Muscle layer of colon (tissue), 2 donors: ENCODE results near the gene INHA.
A peak's percentile ranks its signal among the peaks of the same experiment; 100 is the strongest.

Experiments used
- H3K27ac ChIP-seq: one replicate; pipeline ENCODE4 v1.7.0; 2013; ENCODE audit warnings: low read depth, mild to moderate bottlenecking, low read length, moderate library complexity
- H3K27me3 ChIP-seq, 2 donors: one replicate each; pipeline ENCODE4 v1.7.0; 2013; ENCODE audit warnings: low read length in 2 of 2, mild to moderate bottlenecking in 2 of 2; ENCODE audit not compliant: insufficient read depth in 2 of 2, control insufficient read depth in 1 of 2
- H3K36me3 ChIP-seq: one replicate; pipeline ENCODE4 v1.7.0; 2013; ENCODE audit warnings: mild to moderate bottlenecking, low read length; ENCODE audit not compliant: insufficient read depth
- H3K4me1 ChIP-seq: one replicate; pipeline ENCODE4 v1.7.0; 2013; ENCODE audit warnings: mild to moderate bottlenecking, low read length; ENCODE audit not compliant: insufficient read depth
- H3K4me3 ChIP-seq, 2 donors: one replicate each; pipeline ENCODE4 v1.7.0; 2013; ENCODE audit warnings: low read length in 2 of 2, low read depth in 1 of 2, mild to moderate bottlenecking in 1 of 2, moderate library complexity in 1 of 2
- H3K9ac ChIP-seq: one replicate; pipeline ENCODE4 v1.7.0; 2013; ENCODE audit warnings: low read length
- H3K9me3 ChIP-seq: one replicate; pipeline ENCODE4 v1.7.0; 2013; ENCODE audit warnings: mild to moderate bottlenecking, low read length
- donor health status: abdominal sarcoma.
- donor health status: Adenocarcinoma of cecum.

INHA gene

DNA sequence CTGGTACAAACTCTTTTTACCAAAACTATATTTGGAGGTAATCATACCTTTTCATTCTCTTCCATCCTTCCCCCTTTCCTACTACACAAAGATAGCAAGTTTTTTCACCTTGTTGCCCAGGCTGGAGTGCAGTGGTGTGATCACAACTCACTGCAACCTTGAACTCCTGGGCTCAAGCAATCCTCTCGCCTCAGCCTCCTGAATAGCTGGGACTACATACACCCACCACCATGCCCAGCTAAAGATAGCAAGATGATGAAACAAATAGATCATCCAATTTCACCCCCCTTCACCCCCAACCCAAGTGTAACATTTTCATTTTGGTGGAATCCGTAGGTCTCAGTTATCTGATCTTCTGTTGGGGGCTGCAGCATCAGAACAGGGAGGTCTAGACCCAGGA is 21.0 kb downstream of the INHA start:
- Histone ChIP-seq H3K27me3 (no peaks in the 10 kb centered on the region), H3K4me3 (no peak overlapping the region), H3K9ac (no peak overlapping the region), H3K27ac (no peak overlapping the region), H3K9me3 (no peaks in the 10 kb centered on the region), H3K36me3 (no peaks in the 10 kb centered on the region), H3K4me1 (peaks cover 5% of the 10 kb centered on the region)

DNA sequence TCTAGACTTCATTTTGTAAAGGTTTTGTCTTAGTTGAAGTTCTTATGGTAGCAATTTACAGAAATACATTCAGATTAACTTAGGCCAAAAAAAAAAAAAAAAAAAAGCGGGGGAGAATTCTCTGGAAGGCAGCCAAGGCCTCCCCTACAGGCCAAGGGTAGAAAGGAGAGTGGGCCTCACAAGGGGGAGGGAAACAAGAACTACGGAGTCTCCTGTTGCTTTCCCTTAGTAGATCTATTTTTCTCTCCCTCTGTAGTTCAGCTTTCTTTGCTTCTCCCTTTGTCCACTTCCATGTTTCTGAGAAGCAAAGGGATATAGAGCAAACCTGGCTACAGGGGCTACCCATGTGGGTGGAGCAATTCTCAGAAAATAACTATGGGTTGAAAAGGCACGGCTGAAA is 23.1 kb downstream of the INHA start:
- Histone ChIP-seq H3K27ac (no peak overlapping the region), H3K27me3 (no peaks in the 10 kb centered on the region), H3K4me3 (no peak overlapping the region), H3K36me3 (no peaks in the 10 kb centered on the region), H3K9ac (no peak overlapping the region), H3K9me3 (no peaks in the 10 kb centered on the region), H3K4me1 (peaks cover 12% of the 10 kb centered on the region)

DNA sequence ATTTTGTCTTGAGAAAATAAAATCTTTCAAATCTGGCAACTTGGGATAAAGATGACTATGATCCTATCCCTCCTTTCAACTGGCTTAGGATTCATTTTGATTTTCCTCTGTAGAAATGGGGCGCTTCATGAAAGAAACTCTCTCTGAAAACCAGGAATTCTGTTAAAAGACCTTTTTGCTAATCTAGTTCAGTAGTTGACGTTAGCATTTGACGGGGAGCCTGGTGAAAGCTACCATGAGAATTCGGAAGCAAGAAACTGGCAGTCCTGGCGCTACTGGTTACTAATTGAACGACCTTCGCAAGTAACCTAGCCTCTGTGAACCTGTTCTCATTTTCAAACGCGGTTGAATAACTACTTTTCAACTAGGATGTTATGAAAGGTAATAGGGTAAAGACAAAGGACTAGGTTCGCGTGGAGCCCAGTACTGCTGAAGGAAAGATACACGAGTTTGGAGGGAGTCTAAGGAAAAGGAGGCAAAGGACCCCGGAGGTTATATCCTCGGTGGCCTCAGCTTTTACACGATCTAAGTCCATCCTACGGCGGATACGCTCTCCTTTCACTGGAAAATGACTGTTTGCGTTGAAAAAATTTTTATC is 24.9 kb downstream of the INHA start:
- Histone ChIP-seq H3K27ac (peak overlapping the region; percentile 86), H3K36me3 (peaks cover 9% of the 10 kb centered on the region), H3K9me3 (no peaks in the 10 kb centered on the region), H3K9ac (peak overlapping the region; percentile 80), H3K27me3 (no peaks in the 10 kb centered on the region), H3K4me1 (peaks cover 12% of the 10 kb centered on the region), H3K4me3 (peak overlapping the region; percentile 59 to 82)

DNA sequence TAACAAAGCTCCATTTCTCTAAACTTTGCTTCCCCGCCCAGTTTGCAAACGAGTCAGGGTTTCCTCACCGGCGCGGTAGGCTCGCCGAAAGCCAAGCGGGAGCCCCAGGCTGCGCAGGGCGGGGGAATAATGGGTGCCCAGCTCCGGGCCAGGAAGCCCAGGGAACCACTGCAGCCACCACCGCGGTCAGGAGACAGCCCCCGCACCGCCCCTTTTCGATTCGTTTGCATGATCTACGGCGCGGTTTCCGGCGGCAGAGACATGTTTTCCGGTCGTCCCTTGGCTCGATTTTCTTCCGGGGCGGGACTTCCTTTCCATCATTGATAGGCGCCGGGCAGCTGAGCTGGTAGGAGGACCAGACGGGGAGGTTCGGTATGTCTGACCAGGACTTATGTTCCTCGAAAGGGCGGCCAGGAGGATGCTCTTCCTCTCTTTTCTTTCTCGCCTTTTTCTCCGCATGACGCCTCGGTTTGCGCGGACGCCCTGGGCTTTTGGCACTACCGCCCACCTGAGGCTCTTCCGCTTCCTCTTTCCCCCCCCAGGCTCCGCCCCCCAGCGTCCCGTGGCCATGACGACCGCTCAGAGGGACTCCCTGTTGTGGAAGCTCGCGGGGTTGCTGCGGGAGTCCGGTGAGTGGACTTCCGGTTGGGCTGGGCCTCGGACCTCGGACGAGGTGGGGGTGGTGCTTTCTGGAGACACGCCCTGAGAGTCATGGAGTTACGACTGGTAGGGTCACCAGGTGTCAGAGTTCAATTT is 25.6 kb downstream of the INHA start, which contains the start of gene STK11IP:
Gene STK11IP (plus strand): TSS at position 306 of the 756 bp plus-strand sequence. CDS start 263 bp downstream, at position 569.
- Histone ChIP-seq H3K9ac (peak within 1 kb of the TSS; percentile 80), H3K4me1 (peaks cover 12% of the 10 kb centered on the region), H3K27ac (peak within 1 kb of the TSS; percentile 86), H3K27me3 (no peaks in the 10 kb centered on the region), H3K9me3 (no peaks in the 10 kb centered on the region), H3K36me3 (peaks cover 16% of the 10 kb centered on the region), H3K4me3 (peak within 1 kb of the TSS; percentile 59 to 82)

DNA sequence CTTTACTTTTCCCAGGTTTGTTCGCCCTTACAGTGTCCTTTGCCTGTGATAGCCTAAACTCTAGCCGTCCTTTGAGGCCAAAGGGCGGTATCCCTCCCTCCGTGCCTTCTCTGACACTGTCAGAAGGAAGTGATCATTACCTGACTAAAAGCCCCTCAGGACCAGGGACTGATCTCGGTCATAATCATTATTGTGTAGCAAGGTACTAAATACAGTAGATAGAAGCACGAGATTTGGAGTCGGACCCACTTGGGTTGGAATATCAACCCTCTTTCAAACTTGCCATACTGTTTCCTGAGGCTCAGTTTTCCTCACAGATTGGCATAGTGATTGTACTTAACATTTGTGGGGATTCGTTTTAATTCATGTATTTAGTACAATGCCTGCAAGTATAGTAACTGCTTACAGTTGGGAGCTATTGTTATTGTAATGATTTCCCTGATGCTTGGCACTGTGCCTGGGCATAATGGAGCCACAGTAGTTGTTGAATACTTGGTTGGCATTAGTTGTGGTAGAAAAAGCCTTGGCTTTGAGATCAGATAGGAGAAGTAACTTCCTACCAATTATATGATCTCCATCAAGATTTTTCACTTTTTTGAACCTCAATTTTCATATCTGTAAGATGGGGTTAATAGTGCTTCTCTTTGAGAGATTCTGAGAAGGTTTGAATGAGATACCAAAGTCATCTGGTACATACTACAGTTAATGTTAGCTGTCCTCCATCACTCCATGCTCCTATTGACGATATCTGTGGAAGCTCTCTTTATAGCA is 26.4 kb downstream of the INHA start:
- peak overlapping the region; percentile 59 to 82 for H3K4me3 ChIP-seq
- H3K27me3 ChIP-seq = no peaks in the 10 kb centered on the region
- H3K4me1 ChIP-seq = peaks cover 12% of the 10 kb centered on the region
- H3K9ac ChIP-seq = peak overlapping the region; percentile 12
- H3K27ac ChIP-seq = peak overlapping the region; percentile 86
- peaks cover 17% of the 10 kb centered on the region for H3K36me3 ChIP-seq
- no peaks in the 10 kb centered on the region for H3K9me3 ChIP-seq

DNA sequence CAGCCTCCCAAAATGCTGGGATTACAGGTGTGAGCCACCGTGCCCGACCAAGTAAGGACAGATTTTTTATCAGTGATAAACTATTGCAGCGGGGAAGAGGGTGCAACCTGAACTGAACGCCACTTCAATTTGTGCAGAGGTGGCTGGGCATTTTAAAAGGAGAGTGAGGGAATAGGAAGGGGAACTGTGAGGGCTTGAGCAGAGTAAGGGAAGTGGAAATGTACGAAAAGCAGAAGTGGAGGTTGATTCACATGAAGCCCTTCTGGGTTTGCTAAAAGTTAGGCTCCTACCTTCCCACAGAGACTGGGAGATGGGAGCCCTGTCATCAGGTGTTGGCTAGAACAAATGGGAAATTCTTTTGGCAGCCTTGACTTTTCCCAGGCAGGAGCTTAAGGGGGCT is 31.7 kb downstream of the INHA start:
- H3K9ac ChIP-seq = no peak overlapping the region
- H3K27ac ChIP-seq = no peak overlapping the region
- no peaks in the 10 kb centered on the region for H3K9me3 ChIP-seq
- no peaks in the 10 kb centered on the region for H3K27me3 ChIP-seq
- no peak overlapping the region for H3K4me3 ChIP-seq
- peaks cover under 1% of the 10 kb centered on the region for H3K4me1 ChIP-seq
- peaks cover 50% of the 10 kb centered on the region for H3K36me3 ChIP-seq

DNA sequence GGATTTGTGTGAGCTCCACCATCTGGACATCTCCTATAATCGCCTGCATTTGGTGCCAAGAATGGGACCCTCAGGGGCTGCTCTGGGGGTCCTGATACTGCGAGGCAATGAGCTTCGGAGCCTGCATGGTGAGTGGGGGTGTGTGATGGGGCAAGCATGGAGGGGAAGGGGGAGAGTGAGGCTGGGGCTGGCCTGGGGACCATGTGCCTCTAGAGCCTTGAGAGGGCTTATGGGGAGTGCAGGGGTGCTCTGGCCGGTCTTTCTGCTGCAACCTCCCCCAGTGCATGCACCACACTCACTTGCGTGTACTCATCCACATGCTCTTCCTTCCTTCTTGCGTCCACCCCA is 33.5 kb downstream of the INHA start:
- no peak overlapping the region for H3K27ac ChIP-seq
- no peak overlapping the region for H3K4me3 ChIP-seq
- H3K27me3 ChIP-seq = no peaks in the 10 kb centered on the region
- H3K36me3 ChIP-seq = peaks cover 50% of the 10 kb centered on the region
- no peaks in the 10 kb centered on the region for H3K4me1 ChIP-seq
- H3K9ac ChIP-seq = no peak overlapping the region
- H3K9me3 ChIP-seq = no peaks in the 10 kb centered on the region

DNA sequence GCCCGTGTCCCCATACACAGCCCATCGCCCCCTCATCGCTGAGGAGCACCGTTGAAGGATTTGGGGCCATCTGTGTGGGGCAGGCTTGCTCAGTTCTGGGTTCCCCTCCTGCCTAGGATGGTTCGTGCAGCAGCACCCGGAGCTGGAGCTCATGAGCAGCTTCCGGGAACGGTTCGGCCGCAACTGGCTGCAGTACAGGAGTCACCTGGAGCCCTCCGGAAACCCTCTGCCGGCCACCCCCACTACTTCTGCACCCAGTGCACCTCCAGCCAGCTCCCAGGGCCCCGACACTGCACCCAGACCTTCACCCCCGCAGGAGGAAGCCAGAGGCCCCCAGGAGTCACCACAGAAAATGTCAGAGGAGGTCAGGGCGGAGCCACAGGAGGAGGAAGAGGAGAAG is 35.8 kb downstream of the INHA start:
- no peaks in the 10 kb centered on the region for H3K27me3 ChIP-seq
- no peak overlapping the region for H3K9ac ChIP-seq
- no peaks in the 10 kb centered on the region for H3K4me1 ChIP-seq
- H3K36me3 ChIP-seq = peaks cover 50% of the 10 kb centered on the region
- no peak overlapping the region for H3K4me3 ChIP-seq
- H3K9me3 ChIP-seq = no peaks in the 10 kb centered on the region
- H3K27ac ChIP-seq = no peak overlapping the region

DNA sequence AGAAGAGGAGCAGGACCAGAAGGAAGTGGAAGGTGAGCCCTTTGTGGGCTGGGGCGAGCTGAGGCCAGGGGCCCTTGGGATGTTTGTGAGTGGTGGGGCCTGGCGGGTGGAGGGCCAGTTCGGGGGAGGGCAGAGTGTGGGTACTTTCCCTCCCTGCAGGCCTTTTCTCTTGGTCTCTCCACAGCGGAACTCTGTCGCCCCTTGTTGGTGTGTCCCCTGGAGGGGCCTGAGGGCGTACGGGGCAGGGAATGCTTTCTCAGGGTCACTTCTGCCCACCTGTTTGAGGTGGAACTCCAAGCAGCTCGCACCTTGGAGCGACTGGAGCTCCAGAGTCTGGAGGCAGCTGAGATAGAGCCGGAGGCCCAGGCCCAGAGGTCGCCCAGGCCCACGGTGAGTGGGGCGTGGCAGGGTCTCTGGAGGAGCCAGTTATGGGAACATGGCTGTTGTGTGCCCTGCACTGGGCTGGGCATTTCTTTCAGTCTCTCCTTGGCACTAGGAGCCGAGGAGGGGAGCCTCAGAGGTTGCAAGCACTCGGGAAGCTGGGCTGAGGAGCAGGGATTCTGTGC is 36.4 kb downstream of the INHA start:
- Histone ChIP-seq H3K9ac (no peak overlapping the region), H3K27ac (no peak overlapping the region), H3K4me3 (no peak overlapping the region), H3K4me1 (no peaks in the 10 kb centered on the region), H3K9me3 (no peaks in the 10 kb centered on the region), H3K27me3 (no peaks in the 10 kb centered on the region), H3K36me3 (peaks cover 50% of the 10 kb centered on the region)

DNA sequence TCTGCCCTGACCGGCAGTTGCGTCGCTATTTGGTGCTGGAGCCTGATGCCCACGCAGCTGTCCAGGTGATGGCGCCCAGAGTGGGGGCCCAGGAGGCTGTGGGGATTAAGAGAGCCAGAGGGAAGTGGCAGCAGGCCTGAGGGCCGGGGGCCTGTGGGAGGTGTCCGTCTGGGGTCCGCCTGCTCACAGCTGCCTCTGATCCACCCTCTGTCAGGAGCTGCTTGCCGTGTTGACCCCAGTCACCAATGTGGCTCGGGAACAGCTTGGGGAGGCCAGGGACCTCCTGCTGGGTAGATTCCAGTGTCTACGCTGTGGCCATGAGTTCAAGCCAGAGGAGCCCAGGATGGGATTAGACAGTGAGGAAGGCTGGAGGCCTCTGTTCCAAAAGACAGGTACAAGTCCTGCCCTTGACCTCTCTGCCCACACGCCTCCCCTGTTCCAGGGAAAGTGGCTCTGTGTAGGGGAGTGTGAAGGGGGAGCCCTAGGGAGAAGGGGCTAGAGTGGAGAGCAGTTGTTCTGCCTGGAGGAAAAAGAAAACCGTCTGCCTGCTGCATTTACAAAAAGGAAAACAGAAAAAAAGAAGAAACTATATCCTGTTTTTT is 37.1 kb downstream of the INHA start:
- H3K27ac ChIP-seq = no peak overlapping the region

DNA sequence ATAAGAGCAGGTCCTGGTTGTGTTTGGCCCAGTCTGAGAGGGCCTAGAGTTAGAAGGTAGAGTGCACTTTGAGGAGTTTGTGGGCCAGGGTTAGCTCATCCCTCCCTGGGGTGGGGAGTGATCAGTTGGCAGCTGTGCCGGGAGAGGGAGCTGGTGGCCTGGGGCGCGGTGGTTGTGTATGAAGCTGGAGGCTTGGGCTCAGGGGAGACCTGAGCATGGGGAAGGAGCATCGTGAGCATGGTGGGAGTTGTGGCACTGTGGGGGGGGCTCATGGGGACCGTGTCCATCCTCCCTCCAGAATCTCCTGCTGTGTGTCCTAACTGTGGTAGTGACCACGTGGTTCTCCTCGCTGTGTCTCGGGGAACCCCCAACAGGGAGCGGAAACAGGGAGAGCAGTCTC is 39.2 kb downstream of the INHA start:
- no peaks in the 10 kb centered on the region for H3K4me1 ChIP-seq
- no peak overlapping the region for H3K9ac ChIP-seq
- no peaks in the 10 kb centered on the region for H3K9me3 ChIP-seq
- H3K27me3 ChIP-seq = no peaks in the 10 kb centered on the region
- H3K4me3 ChIP-seq = no peak overlapping the region
- H3K36me3 ChIP-seq = peaks cover 61% of the 10 kb centered on the region
- no peak overlapping the region for H3K27ac ChIP-seq

More for the DNA sequence above, 37.1 kb downstream of the INHA start:
- no peaks in the 10 kb centered on the region for H3K9me3 ChIP-seq
- H3K36me3 ChIP-seq = peaks cover 56% of the 10 kb centered on the region
- no peak overlapping the region for H3K4me3 ChIP-seq
- no peaks in the 10 kb centered on the region for H3K27me3 ChIP-seq
- H3K9ac ChIP-seq = no peak overlapping the region
- H3K4me1 ChIP-seq = no peaks in the 10 kb centered on the region
